H1 (cell line): ENCODE results near the gene CFAP161. TPM values are rescaled to one million over a fixed set of nuclear protein-coding genes. Genes with fewer than 3 reads are reported as not detected.

Experiments used
- BCL11A ChIP-seq, 2 experiments: IDR thresholded peaks; one replicate each; pipeline ENCODE4 v1.6.1; 2011; ENCODE audit warnings: low read depth in 2 of 2, low read length in 2 of 2, mild to moderate bottlenecking in 2 of 2
- CHD2 ChIP-seq: IDR thresholded peaks from 2 replicates; pipeline ENCODE4 v1.6.1; 2012; ENCODE audit warnings: low read length, improper control_type of control experiment
- TEAD4 ChIP-seq: IDR thresholded peaks from 2 replicates; pipeline ENCODE4 v1.6.1; 2012; ENCODE audit warnings: low read depth, low read length, inconsistent platforms, mixed read lengths
- YY1 ChIP-seq: IDR thresholded peaks from 2 replicates; pipeline ENCODE4 v1.6.1; 2011; ENCODE audit warnings: low read depth, mild to moderate bottlenecking, low read length
- polyA plus RNA-seq, 7 experiments: library from polyadenylated mRNA; depleted of rRNA in 3 of 7; stranded (reverse) in 5 of 7; unstranded in 2 of 7; fragments of >200 nt in 5 of 7; fragments of 200-250 nt in 2 of 7; gene quantifications; 1 replicate in 5 of 7; 2 replicates in 1 of 7; 4 replicates in 1 of 7; pipeline versions ENCODE4 v1.2.1 to v1.2.3, GENCODE V29; 2011 to 2013; ENCODE audit warnings: missing spikeins in 2 of 7, mixed read lengths in 2 of 7
- total RNA-seq: library from RNA; stranded (reverse); fragmentation: NEBNext Ultra II Directional; extraction: Animal tissue kit (Norgen Biotek cat#: 25700); gene quantifications from 2 replicates; pipeline ENCODE4 v1.2.1, GENCODE V29; 2021

The CFAP161 gene
- total and polyA plus RNA-seq, 2 of the 8 experiments (the other 6 are each of a cell fraction or from before 2014, with no cell fraction given): 0.05 TPM; not detected in 1

- TF ChIP-seq CHD2: no peak
- no peak for TF ChIP-seq TEAD4
- TF ChIP-seq BCL11A (IDR thresholded peaks at IDR 0.05; ENCODE audit: low read depth in 2 of 2, low read length in 2 of 2): no peak
- no peak for TF ChIP-seq YY1
Observed at GRCh38 chr15:81168644-81169043, 34.6 kb downstream of the CFAP161 start (continued).
